WTC11 (cell line): ENCODE results near the gene DNM3.

Experiments used
- ATF2 ChIP-seq: sonication (generic); formaldehyde crosslinking; IDR thresholded peaks from 2 replicates; pipeline ENCODE4 v1.8.1; 2022; ENCODE audit warnings: low read depth, missing genetic modification reagents, borderline replicate concordance
- ATF6 ChIP-seq: sonication (generic); formaldehyde crosslinking; IDR thresholded peaks from 2 replicates; pipeline ENCODE4 v1.8.1; 2023; ENCODE audit warnings: mild to moderate bottlenecking, missing genetic modification reagents
- CREM ChIP-seq: sonication (generic); formaldehyde crosslinking; IDR thresholded peaks from 2 replicates; pipeline ENCODE4 v1.8.1; 2022; ENCODE audit warnings: mild to moderate bottlenecking, missing genetic modification reagents, moderate library complexity
- CTCF ChIP-seq: fragments of 200-600 bp; IDR thresholded peaks from 2 replicates; pipeline ENCODE4 v1.8.0; 2022; ENCODE audit warnings: antibody characterized with exemption
- E2F1 ChIP-seq: sonication (generic); formaldehyde crosslinking; IDR thresholded peaks from 2 replicates; pipeline ENCODE4 v1.8.0; 2022; ENCODE audit warnings: mild to moderate bottlenecking, missing genetic modification reagents
- EMX1 ChIP-seq: fragments of 250-450 bp; sonication (Bioruptor Pico); IDR thresholded peaks from 2 replicates; pipeline ENCODE4 v1.8.0; 2021; ENCODE audit warnings: mild to moderate bottlenecking
- GABPB1 ChIP-seq: sonication (generic); formaldehyde crosslinking; IDR thresholded peaks from 2 replicates; pipeline ENCODE4 v1.8.1; 2023; ENCODE audit warnings: mild to moderate bottlenecking, missing genetic modification reagents
- MAX ChIP-seq: sonication (generic); formaldehyde crosslinking; IDR thresholded peaks from 2 replicates; pipeline ENCODE4 v1.8.0; 2022; ENCODE audit warnings: mild to moderate bottlenecking, missing genetic modification reagents
- TCF7 ChIP-seq: sonication (generic); formaldehyde crosslinking; IDR thresholded peaks from 2 replicates; pipeline ENCODE4 v1.8.0; 2022; ENCODE audit warnings: mild to moderate bottlenecking, low read depth, missing genetic modification reagents, moderate library complexity

GRCh38 chr1:172251486-172251885 is 410.2 kb downstream of the DNM3 start:
- TF ChIP-seq CTCF (no peak), CREM (CRISPR knock-in tag) (no peak), ATF6 (CRISPR knock-in tag) (no peak), ATF2 (CRISPR knock-in tag) (no peak), E2F1 (CRISPR knock-in tag) (no peak), GABPB1 (CRISPR knock-in tag) (no peak), TCF7 (no peak), EMX1 (CRISPR knock-in tag) (no peak), MAX (CRISPR knock-in tag) (no peak)
